K562 (cell line): ENCODE measurements around the gene TACC3. TPM values are rescaled to one million over a fixed set of nuclear protein-coding genes. Genes with fewer than 3 reads are reported as not detected.
A peak's percentile ranks its signal among the peaks of the same experiment; 100 is the strongest.

Source experiments
- BCOR ChIP-seq: fragments of 450-650 bp; IDR thresholded peaks from 2 replicates; pipeline ENCODE4 v1.6.1; 2016
- HDAC1 ChIP-seq, 2 experiments: fragments of 450-650 bp; IDR thresholded peaks; 2 replicates each; pipeline ENCODE4 v1.6.1; 2016 to 2017; ENCODE audit warnings: inconsistent platforms in 1 of 2, mild to moderate bottlenecking in 1 of 2, moderate library complexity in 1 of 2
- PML ChIP-seq: IDR thresholded peaks from 2 replicates; pipeline ENCODE4 v1.6.1; 2012; ENCODE audit warnings: low read length, inconsistent platforms
- RBFOX2 ChIP-seq: fragments of 200-400 bp; formaldehyde crosslinking; IDR thresholded peaks from 2 replicates; pipeline ENCODE4 v1.6.1; 2017; ENCODE audit warnings: low read depth, mild to moderate bottlenecking, low read length, moderate library complexity
- SIRT6 ChIP-seq: IDR thresholded peaks from one replicate; pipeline ENCODE4 v1.6.1; 2012; ENCODE audit warnings: low read depth, mild to moderate bottlenecking, control low read depth, inconsistent platforms, low read length, moderate library complexity
- STAT5B ChIP-seq: fragments of 250-450 bp; sonication (Bioruptor Pico); IDR thresholded peaks from 2 replicates; pipeline ENCODE4 v1.8.0; 2021; ENCODE audit warnings: mild to moderate bottlenecking, inconsistent platforms
- ZBTB7A ChIP-seq: IDR thresholded peaks from 2 replicates; pipeline ENCODE4 v1.6.1; 2011; ENCODE audit warnings: low read depth, mild to moderate bottlenecking, low read length, moderate library complexity, borderline replicate concordance; ENCODE audit not compliant: control insufficient read depth
- ZNF165 ChIP-seq: fragments of 250-450 bp; sonication (Bioruptor Pico); IDR thresholded peaks from 2 replicates; pipeline ENCODE4 v1.4.0; 2020; ENCODE audit warnings: borderline replicate concordance
- polyA plus RNA-seq, 8 experiments: library from polyadenylated mRNA; depleted of rRNA in 4 of 8; stranded (reverse) in 5 of 8; unstranded in 3 of 8; fragments of >200 nt; fragmentation: Nextera tagmentation in 2 of 8; fragmentation: Illumina TruSeq in 1 of 8; extraction: Ambion mirVana in 2 of 8; extraction: Trizol in 1 of 8; gene quantifications; 2 replicates each; pipeline versions ENCODE4 v1.2.1 to v1.2.3, GENCODE V29; 2011 to 2014; ENCODE audit warnings: inconsistent platforms in 1 of 8, missing spikeins in 1 of 8
- total RNA-seq, 7 experiments: library from RNA; depleted of rRNA in 6 of 7; stranded (reverse); fragments of >200 nt in 6 of 7; fragmentation: Illumina TruSeq in 2 of 7; extraction: Trizol in 2 of 7; gene quantifications; 2 replicates each; pipeline versions ENCODE4 v1.2.1 to v1.2.3, GENCODE V29; 2011 to 2021; ENCODE audit warnings: low replicate concordance in 1 of 7
- TF ChIP-seq, protein P1 (sequence below): fragments of 450-650 bp; IDR thresholded peaks from 2 replicates; pipeline ENCODE4 v1.7.1; 2018; ENCODE audit warnings: mild to moderate bottlenecking, low read depth; ENCODE audit not compliant: partially characterized antibody
- TF ChIP-seq, protein P2 (sequence below): fragments of 450-650 bp; IDR thresholded peaks from 2 replicates; pipeline ENCODE4 v1.6.1; 2016; ENCODE audit warnings: low read depth
- TF ChIP-seq, protein P3 (sequence below): fragments of 250-450 bp; sonication (Bioruptor Pico); IDR thresholded peaks from 2 replicates; pipeline ENCODE4 v1.5.0; 2021
- TF ChIP-seq, protein P4 (sequence below): fragments of 450-650 bp; IDR thresholded peaks from 2 replicates; pipeline ENCODE4 v1.6.1; 2016; ENCODE audit warnings: missing biosample characterization, missing genetic modification characterization

TACC3 gene
- total and polyA plus RNA-seq, 9 of the 15 experiments (the other 6 are each of a cell fraction or from before 2014, with no cell fraction given): 1.9 to 122 (median 55.6) TPM

DNA sequence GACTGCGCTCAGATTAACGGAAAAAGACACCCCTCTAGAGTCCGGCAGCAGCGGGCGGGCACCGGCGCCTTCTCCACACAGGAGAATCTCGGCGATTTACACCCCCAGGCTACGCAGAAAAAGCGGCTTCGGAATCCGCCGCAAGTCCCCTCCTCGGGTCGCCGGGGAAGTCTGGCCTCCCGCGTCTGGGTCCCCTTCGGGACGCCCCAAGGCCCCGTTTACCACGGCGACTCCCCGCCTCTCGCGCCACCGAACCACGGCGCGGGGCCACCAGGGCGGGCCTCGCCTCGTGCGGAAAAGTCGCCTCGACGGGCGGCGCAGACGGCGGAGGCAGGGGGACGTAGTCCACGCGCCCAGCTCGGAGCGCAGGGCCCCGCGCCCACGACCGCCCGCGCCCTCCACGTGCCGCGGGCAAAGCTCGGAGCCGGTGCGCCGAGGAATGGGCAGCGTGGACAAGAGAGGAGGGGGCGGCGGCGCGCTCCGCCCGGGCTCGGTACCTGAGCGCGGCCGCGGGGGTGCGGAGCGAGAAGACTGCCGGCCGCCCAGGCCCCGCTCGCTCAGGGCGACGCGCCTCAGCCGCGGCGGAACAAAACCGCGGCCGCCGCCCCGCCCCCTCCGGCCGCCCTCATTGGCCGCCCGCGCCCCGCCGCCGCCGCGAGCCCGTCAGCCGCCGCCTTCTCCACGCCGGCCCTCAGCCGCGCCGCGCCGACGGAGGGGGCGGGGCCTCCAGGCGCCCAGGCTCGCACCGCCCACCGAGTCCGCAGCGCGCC lies 37.4 kb upstream of the TACC3 start, which contains the start of gene FAM53A (continued):
- TF ChIP-seq, protein P1, sequence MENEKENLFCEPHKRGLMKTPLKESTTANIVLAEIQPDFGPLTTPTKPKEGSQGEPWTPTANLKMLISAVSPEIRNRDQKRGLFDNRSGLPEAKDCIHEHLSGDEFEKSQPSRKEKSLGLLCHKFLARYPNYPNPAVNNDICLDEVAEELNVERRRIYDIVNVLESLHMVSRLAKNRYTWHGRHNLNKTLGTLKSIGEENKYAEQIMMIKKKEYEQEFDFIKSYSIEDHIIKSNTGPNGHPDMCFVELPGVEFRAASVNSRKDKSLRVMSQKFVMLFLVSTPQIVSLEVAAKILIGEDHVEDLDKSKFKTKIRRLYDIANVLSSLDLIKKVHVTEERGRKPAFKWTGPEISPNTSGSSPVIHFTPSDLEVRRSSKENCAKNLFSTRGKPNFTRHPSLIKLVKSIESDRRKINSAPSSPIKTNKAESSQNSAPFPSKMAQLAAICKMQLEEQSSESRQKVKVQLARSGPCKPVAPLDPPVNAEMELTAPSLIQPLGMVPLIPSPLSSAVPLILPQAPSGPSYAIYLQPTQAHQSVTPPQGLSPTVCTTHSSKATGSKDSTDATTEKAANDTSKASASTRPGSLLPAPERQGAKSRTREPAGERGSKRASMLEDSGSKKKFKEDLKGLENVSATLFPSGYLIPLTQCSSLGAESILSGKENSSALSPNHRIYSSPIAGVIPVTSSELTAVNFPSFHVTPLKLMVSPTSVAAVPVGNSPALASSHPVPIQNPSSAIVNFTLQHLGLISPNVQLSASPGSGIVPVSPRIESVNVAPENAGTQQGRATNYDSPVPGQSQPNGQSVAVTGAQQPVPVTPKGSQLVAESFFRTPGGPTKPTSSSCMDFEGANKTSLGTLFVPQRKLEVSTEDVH: no peak
- TF ChIP-seq PML (no peak), RBFOX2 (peak; percentile 83), STAT5B (no peak), ZNF165 (no peak), SIRT6 (no peak), ZBTB7A (peak; percentile 29; the same call in 1 of the 2 replicates), BCOR (no peak), HDAC1 (IDR thresholded peaks at IDR 0.05) (peak in 1 of 2 experiments; percentile 32; a peak in 1 of 4 replicates)
- TF ChIP-seq, protein P2, sequence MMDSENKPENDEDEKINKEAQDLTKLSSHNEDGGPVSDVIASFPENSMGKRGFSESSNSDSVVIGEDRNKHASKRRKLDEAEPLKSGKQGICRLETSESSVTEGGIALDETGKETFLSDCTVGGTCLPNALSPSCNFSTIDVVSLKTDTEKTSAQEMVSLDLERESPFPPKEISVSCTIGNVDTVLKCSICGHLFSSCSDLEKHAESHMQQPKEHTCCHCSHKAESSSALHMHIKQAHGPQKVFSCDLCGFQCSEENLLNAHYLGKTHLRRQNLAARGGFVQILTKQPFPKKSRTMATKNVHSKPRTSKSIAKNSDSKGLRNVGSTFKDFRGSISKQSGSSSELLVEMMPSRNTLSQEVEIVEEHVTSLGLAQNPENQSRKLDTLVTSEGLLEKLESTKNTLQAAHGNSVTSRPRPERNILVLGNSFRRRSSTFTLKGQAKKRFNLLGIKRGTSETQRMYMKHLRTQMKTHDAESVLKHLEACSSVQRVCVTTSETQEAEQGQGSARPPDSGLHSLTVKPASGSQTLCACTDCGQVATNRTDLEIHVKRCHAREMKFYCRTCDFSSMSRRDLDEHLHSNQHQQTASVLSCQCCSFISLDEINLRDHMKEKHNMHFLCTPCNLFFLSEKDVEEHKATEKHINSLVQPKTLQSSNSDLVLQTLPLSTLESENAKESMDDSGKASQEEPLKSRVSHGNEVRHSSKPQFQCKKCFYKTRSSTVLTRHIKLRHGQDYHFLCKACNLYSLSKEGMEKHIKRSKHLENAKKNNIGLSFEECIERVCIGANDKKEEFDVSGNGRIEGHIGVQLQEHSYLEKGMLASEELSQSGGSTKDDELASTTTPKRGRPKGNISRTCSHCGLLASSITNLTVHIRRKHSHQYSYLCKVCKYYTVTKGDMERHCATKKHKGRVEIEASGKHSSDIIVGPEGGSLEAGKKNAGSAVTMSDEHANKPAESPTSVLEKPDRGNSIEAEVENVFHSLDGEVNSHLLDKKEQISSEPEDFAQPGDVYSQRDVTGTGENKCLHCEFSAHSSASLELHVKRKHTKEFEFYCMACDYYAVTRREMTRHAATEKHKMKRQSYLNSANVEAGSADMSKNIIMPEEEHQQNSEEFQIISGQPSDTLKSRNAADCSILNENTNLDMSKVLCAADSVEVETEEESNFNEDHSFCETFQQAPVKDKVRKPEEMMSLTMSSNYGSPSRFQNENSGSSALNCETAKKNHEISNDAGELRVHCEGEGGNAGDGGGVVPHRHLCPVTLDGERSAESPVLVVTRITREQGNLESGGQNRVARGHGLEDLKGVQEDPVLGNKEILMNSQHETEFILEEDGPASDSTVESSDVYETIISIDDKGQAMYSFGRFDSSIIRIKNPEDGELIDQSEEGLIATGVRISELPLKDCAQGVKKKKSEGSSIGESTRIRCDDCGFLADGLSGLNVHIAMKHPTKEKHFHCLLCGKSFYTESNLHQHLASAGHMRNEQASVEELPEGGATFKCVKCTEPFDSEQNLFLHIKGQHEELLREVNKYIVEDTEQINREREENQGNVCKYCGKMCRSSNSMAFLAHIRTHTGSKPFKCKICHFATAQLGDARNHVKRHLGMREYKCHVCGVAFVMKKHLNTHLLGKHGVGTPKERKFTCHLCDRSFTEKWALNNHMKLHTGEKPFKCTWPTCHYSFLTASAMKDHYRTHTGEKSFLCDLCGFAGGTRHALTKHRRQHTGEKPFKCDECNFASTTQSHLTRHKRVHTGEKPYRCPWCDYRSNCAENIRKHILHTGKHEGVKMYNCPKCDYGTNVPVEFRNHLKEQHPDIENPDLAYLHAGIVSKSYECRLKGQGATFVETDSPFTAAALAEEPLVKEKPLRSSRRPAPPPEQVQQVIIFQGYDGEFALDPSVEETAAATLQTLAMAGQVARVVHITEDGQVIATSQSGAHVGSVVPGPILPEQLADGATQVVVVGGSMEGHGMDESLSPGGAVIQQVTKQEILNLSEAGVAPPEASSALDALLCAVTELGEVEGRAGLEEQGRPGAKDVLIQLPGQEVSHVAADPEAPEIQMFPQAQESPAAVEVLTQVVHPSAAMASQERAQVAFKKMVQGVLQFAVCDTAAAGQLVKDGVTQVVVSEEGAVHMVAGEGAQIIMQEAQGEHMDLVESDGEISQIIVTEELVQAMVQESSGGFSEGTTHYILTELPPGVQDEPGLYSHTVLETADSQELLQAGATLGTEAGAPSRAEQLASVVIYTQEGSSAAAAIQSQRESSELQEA: no peak
- TF ChIP-seq, protein P3, sequence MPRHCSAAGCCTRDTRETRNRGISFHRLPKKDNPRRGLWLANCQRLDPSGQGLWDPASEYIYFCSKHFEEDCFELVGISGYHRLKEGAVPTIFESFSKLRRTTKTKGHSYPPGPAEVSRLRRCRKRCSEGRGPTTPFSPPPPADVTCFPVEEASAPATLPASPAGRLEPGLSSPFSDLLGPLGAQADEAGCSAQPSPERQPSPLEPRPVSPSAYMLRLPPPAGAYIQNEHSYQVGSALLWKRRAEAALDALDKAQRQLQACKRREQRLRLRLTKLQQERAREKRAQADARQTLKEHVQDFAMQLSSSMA (CRISPR knock-in tag): no peak
- TF ChIP-seq, protein P4, sequence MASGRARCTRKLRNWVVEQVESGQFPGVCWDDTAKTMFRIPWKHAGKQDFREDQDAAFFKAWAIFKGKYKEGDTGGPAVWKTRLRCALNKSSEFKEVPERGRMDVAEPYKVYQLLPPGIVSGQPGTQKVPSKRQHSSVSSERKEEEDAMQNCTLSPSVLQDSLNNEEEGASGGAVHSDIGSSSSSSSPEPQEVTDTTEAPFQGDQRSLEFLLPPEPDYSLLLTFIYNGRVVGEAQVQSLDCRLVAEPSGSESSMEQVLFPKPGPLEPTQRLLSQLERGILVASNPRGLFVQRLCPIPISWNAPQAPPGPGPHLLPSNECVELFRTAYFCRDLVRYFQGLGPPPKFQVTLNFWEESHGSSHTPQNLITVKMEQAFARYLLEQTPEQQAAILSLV (tag): no peak
